Endometrial microvascular endothelial cells (primary cell): ENCODE measurements around the gene MAZ. TPM values are rescaled to one million over a fixed set of nuclear protein-coding genes. Genes with fewer than 3 reads are reported as not detected.

ENCODE experiments used
- in situ Hi-C: cut with HindIII; loops from 2 replicates; pipeline ENCODE4 v1.10.0; 2017; ENCODE audit warnings: low sequenced_read_pairs, low pct_unique_long_range_greater_than_20kb; ENCODE audit errors: inconsistent ontology term
- total RNA-seq: library from RNA; depleted of rRNA; stranded (reverse); fragments of >200 nt; gene quantifications from one replicate; pipeline ENCODE4 v1.2.3, GENCODE V29; 2015; ENCODE audit errors: inconsistent ontology term

MAZ gene
- total RNA-seq, 1 donor from 2014 or later: 179 TPM

GRCh38 chr16:29807426-29808218 lies 1.3 kb downstream of the MAZ start:
- in situ Hi-C loops: loop anchor here (10.0 kb wide), 1 partner anchor 57 kb away; the partner anchor contains the start of gene CDIPT

DNA sequence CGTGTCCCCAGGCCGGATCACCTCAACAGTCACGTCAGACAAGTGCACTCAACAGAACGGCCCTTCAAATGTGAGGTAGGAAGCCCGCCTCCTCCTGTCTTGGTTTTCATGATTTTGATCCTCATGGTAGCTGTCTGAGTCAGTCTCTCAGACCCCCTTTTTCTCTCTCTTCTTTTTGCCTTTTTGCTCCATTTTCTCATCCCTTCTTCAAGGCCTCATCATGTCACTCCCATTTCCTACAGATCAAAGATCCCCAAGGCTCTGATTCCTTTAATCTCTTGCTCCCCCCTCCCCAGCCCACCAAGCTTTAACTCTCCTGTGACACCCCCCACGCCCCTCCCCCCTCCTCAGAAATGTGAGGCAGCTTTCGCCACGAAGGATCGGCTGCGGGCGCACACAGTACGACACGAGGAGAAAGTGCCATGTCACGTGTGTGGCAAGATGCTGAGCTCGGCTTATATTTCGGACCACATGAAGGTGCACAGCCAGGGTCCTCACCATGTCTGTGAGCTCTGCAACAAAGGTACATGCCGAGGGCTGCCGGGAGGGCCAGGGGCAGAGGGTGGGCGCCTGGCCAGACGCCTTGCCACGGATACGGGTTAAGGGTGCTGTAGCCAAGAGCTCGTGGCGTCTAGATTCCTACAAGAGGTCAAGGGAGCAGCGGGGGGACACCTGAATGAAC lies 2.0 kb downstream of the MAZ start:
- in situ Hi-C loops: loop anchor here (10.0 kb wide), 1 partner anchor 56 kb away; the partner anchor contains the start of gene CDIPT

- in situ Hi-C loops: loop anchor here (10.0 kb wide), 1 partner anchor 56 kb away; the partner anchor contains the start of gene CDIPT
Measured at GRCh38 chr16:29809031-29809747, 2.9 kb downstream of the MAZ start.

- in situ Hi-C loops: loop anchor here (10.0 kb wide), 1 partner anchor 55 kb away; the partner anchor contains the start of gene CDIPT
Measured at GRCh38 chr16:29809850-29810698, 3.7 kb downstream of the MAZ start.

DNA sequence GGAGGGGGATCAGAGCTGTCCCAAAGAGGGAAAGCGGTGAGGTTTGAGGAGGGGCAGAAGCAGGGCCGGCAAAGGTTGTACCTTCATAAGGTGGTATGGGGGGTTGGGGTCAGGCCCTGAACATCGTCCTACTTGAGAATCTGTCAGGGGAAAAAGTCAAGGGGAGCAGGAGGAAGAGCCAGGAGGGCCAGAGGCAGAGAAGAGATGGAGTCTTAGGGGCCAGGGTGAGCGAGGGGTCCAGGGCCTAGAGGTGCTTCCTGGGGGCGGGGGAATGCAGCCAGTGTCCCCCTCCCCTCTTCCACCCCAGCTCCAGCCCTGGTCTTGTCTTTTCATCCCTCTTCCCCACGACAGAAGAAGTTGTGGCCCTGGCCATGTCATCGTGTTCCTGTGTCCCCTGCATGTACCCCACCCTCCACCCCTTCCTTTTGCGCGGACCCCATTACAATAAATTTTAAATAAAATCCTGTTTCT lies 4.4 kb downstream of the MAZ start:
- in situ Hi-C loops: no loop called here

DNA sequence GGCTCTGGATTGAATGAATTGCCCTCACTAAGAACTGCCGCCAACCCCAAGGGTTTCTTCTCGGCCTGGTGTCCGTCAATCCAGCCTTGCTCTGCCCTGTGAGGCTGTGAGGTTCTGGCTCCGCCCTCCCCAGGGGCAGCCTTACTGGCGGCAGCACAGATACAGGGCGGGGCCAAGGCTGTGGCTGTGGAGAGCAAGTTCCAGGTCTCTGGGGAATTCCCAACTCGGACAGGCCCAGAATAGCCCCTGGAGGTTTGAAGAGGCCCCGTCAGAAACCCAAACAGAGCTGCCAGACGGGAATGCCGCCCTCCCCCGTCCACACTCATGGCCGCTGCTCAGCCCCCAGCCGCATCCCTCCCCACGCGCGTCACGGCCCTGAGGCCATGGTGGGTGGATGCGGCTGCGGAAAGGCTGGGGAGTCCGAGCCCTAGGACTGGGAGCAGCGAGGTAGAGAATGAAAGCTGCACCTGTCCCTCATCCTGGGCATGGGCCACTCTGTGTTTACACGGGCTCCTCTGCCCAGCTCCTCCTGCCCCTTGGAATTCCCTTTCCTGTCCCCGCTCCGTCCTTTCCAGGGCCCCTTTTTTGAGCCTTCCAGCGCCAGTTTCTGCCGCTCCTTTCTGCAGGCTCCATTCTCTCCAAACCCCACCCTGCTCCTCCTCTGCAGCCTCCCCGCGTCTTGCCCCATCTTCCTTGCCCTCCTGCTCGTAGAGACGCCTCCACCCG lies 5.0 kb downstream of the MAZ start:
- in situ Hi-C loops: no loop called here

DNA sequence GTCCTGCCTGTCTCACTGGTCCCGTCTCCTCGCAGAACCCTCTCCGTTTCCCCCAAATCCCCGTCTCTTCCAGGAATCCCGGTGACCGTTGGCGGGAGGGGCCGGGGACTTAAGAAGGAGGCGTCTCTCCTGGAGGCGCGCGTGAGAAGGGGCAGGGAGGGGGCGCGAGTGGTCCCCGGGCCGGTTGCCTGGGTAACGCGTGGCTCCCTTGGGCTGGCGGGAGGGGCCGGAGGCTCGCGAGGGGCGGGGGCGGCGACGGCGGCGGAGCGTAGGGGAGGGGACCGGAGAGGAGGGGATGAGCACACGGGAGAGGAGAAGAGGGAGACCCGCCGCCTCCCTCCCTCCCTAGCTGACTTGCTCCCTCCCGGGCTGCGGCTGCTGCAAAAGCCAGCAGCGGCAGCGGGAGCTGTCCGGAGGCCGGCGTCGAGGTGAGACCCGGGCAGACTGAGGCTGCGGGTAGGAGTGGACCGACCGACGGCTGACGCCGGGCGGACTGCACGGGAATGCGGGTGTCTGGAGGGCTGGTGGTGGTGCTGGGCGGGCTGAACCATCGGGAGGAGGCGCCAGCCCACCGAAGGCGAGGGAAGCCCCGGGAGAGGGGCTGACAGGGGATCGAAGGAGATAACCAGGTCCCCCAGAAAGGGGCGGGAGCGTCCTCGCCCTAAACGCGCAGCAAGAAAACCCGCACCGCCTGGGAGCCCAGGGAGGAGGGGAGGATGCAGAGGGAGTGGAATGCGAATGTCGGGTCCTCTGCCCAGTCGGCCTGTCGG lies 5.8 kb downstream of the MAZ start, which contains the start of gene PRRT2:
PRRT2 (plus strand) TSS at position 298 of the 770 bp plus-strand sequence. CDS start 862 bp downstream, outside the sequence.
- in situ Hi-C loops: no loop called here

- in situ Hi-C loops: no loop called here
Measured at GRCh38 chr16:29812754-29813643, 6.7 kb downstream of the MAZ start.

DNA sequence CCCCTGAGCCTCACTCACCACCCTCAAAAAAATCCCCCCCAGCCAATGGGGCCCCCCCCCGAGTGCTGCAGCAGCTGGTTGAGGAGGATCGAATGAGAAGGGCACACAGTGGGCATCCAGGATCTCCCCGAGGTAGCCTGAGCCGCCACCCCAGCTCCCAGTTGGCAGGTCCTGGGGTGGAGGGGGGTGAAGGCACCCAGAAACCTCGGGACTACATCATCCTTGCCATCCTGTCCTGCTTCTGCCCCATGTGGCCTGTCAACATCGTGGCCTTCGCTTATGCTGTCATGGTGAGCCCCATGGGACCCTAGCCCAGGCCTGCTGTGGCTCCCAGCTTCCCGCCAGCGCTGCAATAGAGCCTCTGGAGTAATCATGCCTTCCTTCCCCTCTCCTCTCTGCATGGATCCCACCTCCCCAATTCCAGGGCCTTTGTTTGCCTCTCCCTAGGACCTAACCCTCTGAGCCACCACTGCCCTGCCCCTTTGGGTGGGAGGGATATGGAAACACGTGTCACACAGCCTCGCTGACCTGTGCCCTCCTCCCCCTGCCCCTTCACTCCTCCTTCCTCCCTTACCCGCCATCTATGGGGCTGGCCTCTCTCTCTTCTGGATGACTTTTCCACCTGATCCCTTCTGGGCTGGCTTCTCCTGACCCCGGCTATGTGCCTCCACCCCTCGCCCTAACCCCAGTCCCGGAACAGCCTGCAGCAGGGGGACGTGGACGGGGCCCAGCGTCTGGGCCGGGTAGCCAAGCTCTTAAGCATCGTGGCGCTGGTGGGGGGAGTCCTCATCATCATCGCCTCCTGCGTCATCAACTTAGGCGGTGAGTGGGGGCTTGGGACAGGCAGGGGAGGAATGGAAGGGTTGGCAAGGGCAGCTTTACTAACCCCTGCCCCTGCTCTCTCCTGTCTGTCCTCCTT lies 7.6 kb downstream of the MAZ start:
- in situ Hi-C loops: no loop called here

GRCh38 chr16:29814592-29814991 lies 8.3 kb downstream of the MAZ start:
- in situ Hi-C loops: no loop called here

DNA sequence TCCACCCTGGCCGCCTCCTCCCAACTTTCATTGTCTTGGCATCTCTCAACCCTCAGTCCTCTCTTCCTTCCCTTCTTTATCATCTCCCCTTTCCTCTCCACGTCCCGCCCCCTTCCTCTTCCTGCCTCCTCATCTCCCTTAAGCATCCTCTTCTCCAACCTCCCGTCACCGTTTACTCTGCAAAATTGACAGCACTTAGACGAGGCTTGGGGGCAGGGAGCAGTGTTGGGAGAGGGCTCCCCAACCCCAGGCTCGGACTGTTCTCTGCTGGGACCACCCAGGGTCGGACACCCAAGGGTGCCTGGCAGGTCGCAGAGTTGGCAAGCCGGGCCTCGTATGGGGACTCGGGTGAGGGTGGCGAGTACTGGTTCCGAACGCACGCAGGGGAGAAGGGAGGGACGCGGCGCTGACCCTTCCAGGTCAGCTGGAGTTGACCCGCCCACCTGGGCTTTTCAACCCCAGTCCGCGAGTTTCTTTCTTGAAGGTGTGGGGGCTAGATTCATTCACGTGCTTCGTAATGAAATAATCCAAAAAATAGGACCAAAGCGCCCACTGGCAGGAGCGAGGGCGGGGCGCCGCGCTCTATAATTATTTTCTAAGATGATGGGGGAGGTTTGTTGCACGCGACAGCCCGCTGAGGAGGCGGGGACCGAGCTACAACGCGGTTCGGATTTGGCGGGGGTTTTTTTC lies 8.8 kb downstream of the MAZ start:
- in situ Hi-C loops: no loop called here

DNA sequence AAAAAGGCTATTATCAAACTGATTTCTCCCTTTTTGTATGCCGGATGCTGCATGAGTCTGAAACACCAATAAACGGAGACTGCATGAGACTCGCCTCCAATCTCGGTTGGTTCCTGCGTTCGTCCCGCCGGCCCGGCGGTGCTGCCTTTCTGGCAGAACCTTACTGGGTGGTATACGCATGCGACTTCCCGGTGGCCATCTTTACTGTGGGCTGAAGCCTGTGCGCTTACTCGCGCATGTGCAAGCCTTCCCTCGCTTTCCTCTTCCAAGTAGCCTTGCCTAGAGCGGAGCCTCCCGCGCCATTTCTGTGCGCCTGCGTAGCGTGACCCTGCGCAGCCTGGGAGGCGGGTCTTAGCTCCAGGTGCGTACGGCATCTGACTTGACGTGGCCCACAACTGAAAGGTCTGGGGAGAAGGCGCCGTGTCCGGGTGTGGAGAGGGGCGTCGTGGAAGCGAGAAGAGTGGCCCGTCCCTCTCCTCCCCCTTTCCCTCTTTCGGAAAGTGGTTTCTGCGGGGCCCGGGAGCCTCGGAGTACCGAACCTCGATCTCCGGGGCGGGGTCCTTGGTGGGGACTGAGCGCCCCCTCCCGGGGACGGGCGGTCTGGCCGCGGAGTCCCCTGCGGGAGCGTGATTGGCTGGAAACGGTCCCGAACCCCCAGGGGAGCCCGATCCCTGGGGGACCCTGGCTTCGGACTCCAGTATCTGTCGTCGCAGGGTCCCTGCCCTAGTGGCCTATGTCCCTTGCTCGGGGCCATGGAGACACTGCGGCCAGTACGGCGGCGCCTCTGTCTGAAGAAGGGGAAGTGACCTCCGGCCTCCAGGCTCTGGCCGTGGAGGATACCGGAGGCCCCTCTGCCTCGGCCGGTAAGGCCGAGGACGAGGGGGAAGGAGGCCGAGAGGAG lies 9.7 kb downstream of the MAZ start, which contains the start of gene PAGR1:
PAGR1 (plus strand) TSS at position 360 of the 901 bp plus-strand sequence; CDS start at position 734, 374 bp downstream.
- in situ Hi-C loops: no loop called here

GRCh38 chr16:29816694-29817441 lies 10.5 kb downstream of the MAZ start:
- in situ Hi-C loops: no loop called here
